IMR-90 (cell line): ENCODE measurements around the gene SRPX2.

Experiments used
- BHLHE40 ChIP-seq: fragments of 150-350 bp; IDR thresholded peaks from 2 replicates; pipeline ENCODE4 v1.6.1; 2016; ENCODE audit warnings: mild to moderate bottlenecking, low read depth, low read length
- CEBPB ChIP-seq: IDR thresholded peaks from 2 replicates; pipeline ENCODE4 v1.6.1; 2012; ENCODE audit warnings: low read depth, low read length, improper control_type of control experiment
- CTCF ChIP-seq: conservative IDR thresholded peaks from 2 replicates; pipeline ENCODE4 v1.5.1; 2012; ENCODE audit warnings: mild to moderate bottlenecking, low read depth, low read length, improper control_type of control experiment
- ELK1 ChIP-seq: fragments of 150-350 bp; IDR thresholded peaks from 2 replicates; pipeline ENCODE4 v1.6.1; 2016; ENCODE audit warnings: low read depth, mild to moderate bottlenecking, low read length, moderate library complexity, borderline replicate concordance
- MAFK ChIP-seq: IDR thresholded peaks from 2 replicates; pipeline ENCODE4 v1.6.1; 2012; ENCODE audit warnings: low read depth, low read length, improper control_type of control experiment
- MAZ ChIP-seq: IDR thresholded peaks from 2 replicates; pipeline ENCODE4 v1.6.1; 2012; ENCODE audit warnings: low read depth, mild to moderate bottlenecking, low read length, improper control_type of control experiment, moderate library complexity, borderline replicate concordance
- MXI1 ChIP-seq: IDR thresholded peaks from 2 replicates; pipeline ENCODE4 v1.6.1; 2012; ENCODE audit warnings: low read depth, mild to moderate bottlenecking, low read length, moderate library complexity, borderline replicate concordance
- POLR2A ChIP-seq: IDR thresholded peaks from 2 replicates; pipeline ENCODE4 v1.6.1; 2012; ENCODE audit warnings: mild to moderate bottlenecking, low read depth, low read length
- RAD21 ChIP-seq: IDR thresholded peaks from 2 replicates; pipeline ENCODE4 v1.6.1; 2012; ENCODE audit warnings: low read length, improper control_type of control experiment
- RFX5 ChIP-seq: IDR thresholded peaks from 2 replicates; pipeline ENCODE4 v1.8.0; 2012; ENCODE audit warnings: low read depth, mild to moderate bottlenecking, low read length, moderate library complexity
- SMC3 ChIP-seq: fragments of 150-350 bp; IDR thresholded peaks from 2 replicates; pipeline ENCODE4 v1.6.1; 2016; ENCODE audit warnings: low read depth, mild to moderate bottlenecking, antibody characterized with exemption, low read length, moderate library complexity
- USF2 ChIP-seq: fragments of 150-350 bp; IDR thresholded peaks from 2 replicates; pipeline ENCODE4 v1.6.1; 2017; ENCODE audit warnings: mild to moderate bottlenecking, antibody characterized with exemption, low read length, low read depth

- no peak for TF ChIP-seq CTCF
- peak; percentile 49 for TF ChIP-seq BHLHE40
- peak; percentile 79 for TF ChIP-seq POLR2A
- no peak for TF ChIP-seq SMC3
- TF ChIP-seq MAFK = peak; percentile 30; the same call in 1 of the 2 replicates
- TF ChIP-seq USF2 = no peak
- no peak for TF ChIP-seq RFX5
- TF ChIP-seq ELK1 = no peak
- peak; percentile 56; the same call in 1 of the 2 replicates for TF ChIP-seq CEBPB
- TF ChIP-seq MXI1 = no peak
- TF ChIP-seq MAZ = no peak
- no peak for TF ChIP-seq RAD21
Observed at GRCh38 chrX:100643956-100644860, at the start of gene SRPX2.
